ENCODE data around the gene SLC26A1.

DNA sequence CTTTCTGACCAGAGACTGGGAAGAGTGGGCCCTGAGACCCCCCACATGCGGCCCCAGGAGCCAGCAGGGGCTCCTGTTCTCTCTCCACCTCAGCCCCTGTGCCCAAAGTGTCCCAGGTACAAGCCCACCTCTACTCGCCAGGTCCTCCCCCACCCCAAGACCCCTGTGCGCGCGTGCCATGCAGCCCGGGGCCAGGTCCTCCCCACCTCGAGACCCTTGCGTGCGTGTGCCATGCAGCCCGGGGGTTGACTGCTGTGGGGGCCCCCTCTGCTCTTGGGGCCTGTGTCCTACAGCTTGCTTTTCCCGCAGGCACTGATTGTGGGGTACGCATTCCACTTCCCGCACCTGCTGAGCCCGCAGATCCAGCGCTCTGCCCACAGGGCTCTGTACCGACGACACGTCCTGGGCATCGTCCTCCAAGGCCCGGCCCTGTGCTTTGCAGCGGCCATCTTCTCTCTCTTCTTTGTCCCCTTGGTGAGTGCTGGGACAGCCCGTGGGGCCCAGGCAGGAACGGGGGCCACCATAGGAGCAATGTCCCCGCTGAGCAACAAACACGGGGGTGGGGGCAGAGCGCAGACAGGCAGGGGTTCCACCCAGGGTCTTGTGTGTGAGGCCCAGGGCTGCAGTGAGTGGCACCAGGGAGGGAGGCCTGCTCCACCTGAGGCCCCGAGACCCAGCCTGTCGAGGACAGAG, 40.2 kb downstream of the SLC26A1 start:
- TF ChIP-seq GATA3 (IDR thresholded peaks at IDR 0.05; ENCODE audit: low read depth, low read length) (no peak), GATA2 (IDR thresholded peaks at IDR 0.05; ENCODE audit: low read depth, low read length) (no peak)

Data from SH-SY5Y (cell line).